ENCODE results near the gene KCNT2.

DNA sequence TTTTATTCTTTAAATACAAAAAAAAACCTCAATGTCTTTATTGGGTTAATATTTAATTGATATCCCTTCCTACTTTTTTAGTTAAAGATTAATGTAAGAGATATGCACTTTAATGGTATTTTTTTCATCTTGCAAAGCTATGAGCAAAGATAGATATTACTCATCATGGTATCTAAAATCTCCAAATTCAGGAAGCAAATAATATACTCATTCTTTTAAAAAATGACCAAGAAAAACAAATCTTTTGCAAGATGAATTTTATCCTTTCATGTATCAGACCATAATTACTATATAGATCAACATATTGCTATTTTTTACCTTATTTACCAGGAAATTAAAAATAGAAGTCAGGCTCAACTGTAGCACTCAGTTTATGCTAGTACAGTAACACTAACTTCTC is 330.4 kb downstream of the KCNT2 start:
- TF ChIP-seq, protein P1, sequence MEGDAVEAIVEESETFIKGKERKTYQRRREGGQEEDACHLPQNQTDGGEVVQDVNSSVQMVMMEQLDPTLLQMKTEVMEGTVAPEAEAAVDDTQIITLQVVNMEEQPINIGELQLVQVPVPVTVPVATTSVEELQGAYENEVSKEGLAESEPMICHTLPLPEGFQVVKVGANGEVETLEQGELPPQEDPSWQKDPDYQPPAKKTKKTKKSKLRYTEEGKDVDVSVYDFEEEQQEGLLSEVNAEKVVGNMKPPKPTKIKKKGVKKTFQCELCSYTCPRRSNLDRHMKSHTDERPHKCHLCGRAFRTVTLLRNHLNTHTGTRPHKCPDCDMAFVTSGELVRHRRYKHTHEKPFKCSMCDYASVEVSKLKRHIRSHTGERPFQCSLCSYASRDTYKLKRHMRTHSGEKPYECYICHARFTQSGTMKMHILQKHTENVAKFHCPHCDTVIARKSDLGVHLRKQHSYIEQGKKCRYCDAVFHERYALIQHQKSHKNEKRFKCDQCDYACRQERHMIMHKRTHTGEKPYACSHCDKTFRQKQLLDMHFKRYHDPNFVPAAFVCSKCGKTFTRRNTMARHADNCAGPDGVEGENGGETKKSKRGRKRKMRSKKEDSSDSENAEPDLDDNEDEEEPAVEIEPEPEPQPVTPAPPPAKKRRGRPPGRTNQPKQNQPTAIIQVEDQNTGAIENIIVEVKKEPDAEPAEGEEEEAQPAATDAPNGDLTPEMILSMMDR (IDR thresholded peaks at IDR 0.05 in 2 of 3, conservative IDR thresholded peaks at IDR 0.05 in 1 of 3; ENCODE audit: control insufficient read depth in 2 of 3, extremely low read depth in 1 of 3, insufficient read depth in 1 of 3, low read depth in 3 of 3, low read length in 3 of 3) = no peak
- no peak for TF ChIP-seq YY1 (IDR thresholded peaks at IDR 0.05; ENCODE audit: low read depth, low read length)

Data from GM12878 (cell line).